Peyer's patch (tissue), 4 donors: ENCODE results near the gene SH2D5. TPM values are rescaled to one million over a fixed set of nuclear protein-coding genes. Genes with fewer than 3 reads are reported as not detected.
"Not testable (repeated sequence)": the region's sequence is repeated elsewhere in the genome, so short reads cannot be mapped to it uniquely, and the experiment has no call there.

ENCODE experiments used
- DNase-seq, 3 donors: peaks; one replicate each; pipeline ENCODE4 v3.0.0-alpha.2; 2017 to 2019
- H3K27ac ChIP-seq, 4 donors: fragments of 200-600 bp; sonication (generic); one replicate each; pipeline ENCODE4 v1.5.1; 2016 to 2019
- H3K27me3 ChIP-seq, 2 donors: fragments of 200-600 bp; sonication (generic); one replicate each; pipeline ENCODE4 v1.5.1; 2019
- H3K36me3 ChIP-seq, 3 donors: fragments of 200-600 bp; sonication (generic); one replicate each; pipeline ENCODE4 v1.5.1; 2016 to 2019
- H3K4me1 ChIP-seq, 4 donors: fragments of 200-600 bp; sonication (generic); one replicate each; pipeline ENCODE4 v1.5.1; 2016 to 2019
- H3K4me3 ChIP-seq, 4 donors: fragments of 200-600 bp; sonication (generic); 1 replicate in 3 of 4; 2 replicates in 1 of 4; pipeline ENCODE4 v1.5.1; 2016 to 2019; ENCODE audit warnings: mild to moderate bottlenecking in 1 of 4
- H3K9me3 ChIP-seq, 4 donors: fragments of 200-600 bp; sonication (generic); one replicate each; pipeline ENCODE4 v1.5.1; 2016 to 2019; ENCODE audit warnings: mild to moderate bottlenecking in 1 of 4
- POLR2A ChIP-seq, 2 donors: fragments of 450-650 bp; IDR thresholded peaks; one replicate each; pipeline ENCODE4 v1.5.1; 2017; ENCODE audit warnings: antibody characterized with exemption in 2 of 2, mild to moderate bottlenecking in 2 of 2, moderate library complexity in 2 of 2
- total RNA-seq, 4 donors: library from RNA; depleted of rRNA; stranded (reverse); fragments of >200 nt; gene quantifications; one replicate each; pipeline ENCODE4 v1.1.0, GENCODE V29; 2016
- TF ChIP-seq, protein P1 (sequence below), 6 experiments: fragments of 450-650 bp in 4 of 6; fragments of 200-600 bp in 2 of 6; sonication (generic) in 1 of 6; IDR thresholded peaks; one replicate each; pipeline ENCODE4 v1.5.1; 2017 to 2019; ENCODE audit warnings: antibody characterized with exemption in 6 of 6, mild to moderate bottlenecking in 3 of 6, moderate library complexity in 1 of 6

The SH2D5 gene
- total RNA-seq, 4 donors from 2014 or later, result not detected

DNA sequence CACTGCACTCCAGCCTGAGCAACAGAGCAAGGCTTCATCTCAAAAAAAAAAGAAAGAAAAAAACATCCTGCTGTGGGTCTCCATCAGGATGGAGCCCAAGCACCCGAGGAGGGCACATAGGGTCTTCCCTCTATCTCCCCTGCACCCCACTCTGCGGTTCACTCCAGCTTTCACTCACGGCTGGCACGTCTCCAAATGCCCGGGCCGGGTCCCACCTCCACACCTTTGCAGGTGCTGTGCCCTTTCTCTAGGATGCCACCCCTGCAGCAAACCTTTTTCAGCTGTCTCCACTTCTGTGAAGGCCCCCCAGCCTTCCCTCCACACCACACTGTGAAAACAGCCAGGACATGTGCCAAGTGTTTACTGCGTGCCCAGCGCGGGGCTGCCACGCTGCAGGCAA is 48.9 kb downstream of the SH2D5 start:
- peak in 1 of 3 donors; percentile 30 for DNase-seq
- no peak for TF ChIP-seq POLR2A (IDR thresholded peaks at IDR 0.05)
- TF ChIP-seq, protein P1, sequence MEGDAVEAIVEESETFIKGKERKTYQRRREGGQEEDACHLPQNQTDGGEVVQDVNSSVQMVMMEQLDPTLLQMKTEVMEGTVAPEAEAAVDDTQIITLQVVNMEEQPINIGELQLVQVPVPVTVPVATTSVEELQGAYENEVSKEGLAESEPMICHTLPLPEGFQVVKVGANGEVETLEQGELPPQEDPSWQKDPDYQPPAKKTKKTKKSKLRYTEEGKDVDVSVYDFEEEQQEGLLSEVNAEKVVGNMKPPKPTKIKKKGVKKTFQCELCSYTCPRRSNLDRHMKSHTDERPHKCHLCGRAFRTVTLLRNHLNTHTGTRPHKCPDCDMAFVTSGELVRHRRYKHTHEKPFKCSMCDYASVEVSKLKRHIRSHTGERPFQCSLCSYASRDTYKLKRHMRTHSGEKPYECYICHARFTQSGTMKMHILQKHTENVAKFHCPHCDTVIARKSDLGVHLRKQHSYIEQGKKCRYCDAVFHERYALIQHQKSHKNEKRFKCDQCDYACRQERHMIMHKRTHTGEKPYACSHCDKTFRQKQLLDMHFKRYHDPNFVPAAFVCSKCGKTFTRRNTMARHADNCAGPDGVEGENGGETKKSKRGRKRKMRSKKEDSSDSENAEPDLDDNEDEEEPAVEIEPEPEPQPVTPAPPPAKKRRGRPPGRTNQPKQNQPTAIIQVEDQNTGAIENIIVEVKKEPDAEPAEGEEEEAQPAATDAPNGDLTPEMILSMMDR (IDR thresholded peaks at IDR 0.05), result no peak
- Histone ChIP-seq H3K27ac (no peak overlapping the region), H3K9me3 (no peaks in the 10 kb centered on the region), H3K4me3 (no peak overlapping the region), H3K36me3 (no peaks in the 10 kb centered on the region), H3K4me1 (peaks cover 0 to 5% (median 2%) of the 10 kb centered on the region in 4 donors), H3K27me3 (no peaks in the 10 kb centered on the region)

DNA sequence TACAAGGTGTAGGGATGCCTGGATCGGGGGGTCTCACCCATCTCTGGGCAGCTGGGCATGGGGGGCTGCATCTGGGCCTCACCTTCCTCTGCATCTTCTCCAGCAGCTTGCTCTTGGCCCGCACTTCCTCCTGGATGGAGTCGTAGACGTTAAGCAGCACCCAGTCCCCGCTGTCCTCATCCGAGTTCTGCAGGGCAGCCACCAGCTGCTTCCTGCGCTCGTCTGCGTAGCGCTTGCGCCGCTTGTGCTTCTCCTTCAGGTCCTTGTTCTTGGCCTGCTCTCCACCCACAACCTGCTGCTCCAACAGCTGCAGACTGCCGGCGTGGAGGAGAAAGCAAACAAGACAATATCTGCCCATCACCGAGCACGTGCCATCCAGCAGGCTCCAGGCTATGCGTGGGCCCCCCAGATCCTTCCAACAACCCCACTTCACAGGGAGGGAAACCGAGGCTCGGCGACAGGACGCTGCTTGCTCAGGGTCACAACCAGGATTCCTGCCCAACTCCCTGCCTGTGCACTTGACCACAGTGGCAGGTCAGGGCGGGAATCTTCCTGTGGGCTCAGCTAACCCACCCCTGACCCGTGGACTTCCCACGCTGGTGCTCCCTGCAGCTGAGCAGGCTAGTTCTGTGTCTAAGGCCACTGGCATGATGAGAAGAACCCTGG is 49.8 kb downstream of the SH2D5 start:
- peak in 1 of 3 donors; percentile 42 for DNase-seq
- Histone ChIP-seq H3K27ac (no peak overlapping the region), H3K27me3 (no peaks in the 10 kb centered on the region)

DNA sequence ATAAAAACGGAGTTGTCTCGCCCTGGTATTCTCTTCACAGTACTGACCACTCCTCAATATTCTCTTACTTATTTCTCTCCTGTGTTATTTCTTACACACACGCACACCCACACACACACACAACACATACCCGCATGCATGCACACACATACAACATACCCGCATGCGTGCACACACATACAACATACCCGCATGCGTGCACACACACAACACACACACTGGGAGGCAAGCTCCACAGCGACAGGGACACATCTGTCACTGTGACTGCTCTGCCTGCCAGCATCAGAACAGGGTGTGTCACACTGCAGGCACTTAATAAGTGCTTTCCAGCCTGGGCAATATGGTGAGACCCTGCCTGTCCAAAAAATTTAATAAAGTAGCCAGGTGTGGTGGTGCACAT is 50.5 kb downstream of the SH2D5 start:
- Histone ChIP-seq H3K27ac (no peak overlapping the region), H3K4me1 (peaks cover 0 to 5% (median 2%) of the 10 kb centered on the region in 4 donors), H3K4me3 (no peak overlapping the region), H3K9me3 (no peaks in the 10 kb centered on the region), H3K27me3 (no peaks in the 10 kb centered on the region), H3K36me3 (no peaks in the 10 kb centered on the region)
- DNase-seq, result peak in 1 of 3 donors; percentile 18
- TF ChIP-seq POLR2A (IDR thresholded peaks at IDR 0.05), result no peak
- TF ChIP-seq, protein P1 (IDR thresholded peaks at IDR 0.05), result no peak

More for the DNA sequence above, 49.8 kb downstream of the SH2D5 start:
- TF ChIP-seq POLR2A (IDR thresholded peaks at IDR 0.05), result no peak
- TF ChIP-seq, protein P1 (IDR thresholded peaks at IDR 0.05), result no peak
- no peak overlapping the region for H3K4me3 ChIP-seq
- no peaks in the 10 kb centered on the region for H3K36me3 ChIP-seq
- H3K4me1 ChIP-seq, result peaks cover 0 to 5% (median 2%) of the 10 kb centered on the region in 4 donors
- no peaks in the 10 kb centered on the region for H3K9me3 ChIP-seq

DNA sequence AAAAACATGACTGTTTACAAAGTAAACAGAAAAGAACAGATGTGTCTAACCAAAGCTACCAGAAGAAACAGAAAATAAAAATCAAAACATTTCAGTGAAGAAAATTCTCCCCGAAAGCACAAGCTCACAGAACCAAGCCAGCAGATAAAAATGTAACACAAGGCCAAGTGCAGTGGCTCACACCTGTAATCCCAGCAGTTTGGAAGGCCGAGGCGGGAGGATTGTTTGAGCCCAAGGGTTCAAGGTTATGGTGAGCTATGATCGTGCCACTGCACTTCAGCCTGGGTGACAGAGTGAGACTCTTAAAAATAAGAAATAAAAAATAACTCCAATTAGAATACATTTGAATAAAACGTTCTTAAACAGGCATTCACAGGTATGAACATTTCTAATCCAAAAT is 52.2 kb downstream of the SH2D5 start:
- no peaks in the 10 kb centered on the region for H3K9me3 ChIP-seq
- H3K27me3 ChIP-seq, result no peaks in the 10 kb centered on the region
- DNase-seq, result peak in 1 of 3 donors; percentile 2
- H3K36me3 ChIP-seq, result no peaks in the 10 kb centered on the region
- H3K4me3 ChIP-seq, result no peak overlapping the region
- TF ChIP-seq, protein P1 (IDR thresholded peaks at IDR 0.05), result no peak
- no peak for TF ChIP-seq POLR2A (IDR thresholded peaks at IDR 0.05)
- peaks cover 0 to 5% (median 2%) of the 10 kb centered on the region in 4 donors for H3K4me1 ChIP-seq
- H3K27ac ChIP-seq, result no peak overlapping the region

DNA sequence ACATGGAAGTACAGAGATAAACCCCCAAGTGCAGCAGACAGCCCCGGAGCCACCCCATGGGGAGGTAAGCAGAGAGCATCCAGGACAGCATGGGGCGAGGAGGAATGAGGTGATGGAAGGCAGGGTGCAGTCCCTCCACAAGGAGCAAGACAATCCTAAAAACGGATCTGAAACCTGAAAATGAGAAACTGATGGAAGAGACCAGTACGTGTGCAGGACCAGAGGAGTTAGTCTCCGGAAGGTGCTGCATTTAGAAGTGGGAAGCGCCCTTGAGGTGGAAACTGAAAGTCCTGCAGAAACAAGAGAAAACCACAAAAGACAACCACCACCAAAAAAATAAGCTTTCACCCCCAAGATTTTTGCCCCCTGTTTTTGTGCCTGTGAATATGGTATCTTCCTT is 53.9 kb downstream of the SH2D5 start:
- no peak overlapping the region for H3K27ac ChIP-seq
- no peak overlapping the region for H3K4me3 ChIP-seq
- DNase-seq, result peak in 2 of 3 donors; percentile 4 to 50
- no peaks in the 10 kb centered on the region for H3K9me3 ChIP-seq
- H3K4me1 ChIP-seq, result peaks cover 0 to 5% (median 2%) of the 10 kb centered on the region in 4 donors
- H3K27me3 ChIP-seq, result no peaks in the 10 kb centered on the region
- no peak for TF ChIP-seq POLR2A (IDR thresholded peaks at IDR 0.05)
- TF ChIP-seq, protein P1 (IDR thresholded peaks at IDR 0.05), result no peak
- no peaks in the 10 kb centered on the region for H3K36me3 ChIP-seq

DNA sequence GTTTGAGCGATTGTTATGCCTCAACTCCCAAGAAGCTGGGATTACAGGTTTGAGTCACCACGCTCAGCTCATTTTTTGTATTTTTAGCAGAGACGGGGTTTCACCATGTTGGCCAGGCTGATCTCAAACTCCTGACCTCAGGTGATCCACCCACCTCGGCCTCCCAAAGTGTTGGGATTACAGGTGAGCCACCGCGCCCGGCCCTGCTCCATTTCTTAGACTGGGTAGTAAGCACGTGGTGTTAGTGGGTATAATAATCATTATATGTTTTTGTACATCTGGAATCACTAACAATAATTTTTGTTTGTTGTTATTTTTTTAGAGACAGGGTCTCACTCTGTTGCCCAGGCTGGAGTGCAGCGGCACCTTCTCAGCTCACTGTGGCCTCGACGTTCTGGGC is 58.9 kb downstream of the SH2D5 start:
- H3K27ac ChIP-seq, H3K36me3 ChIP-seq, H3K27me3 ChIP-seq, H3K9me3 ChIP-seq, H3K4me3 ChIP-seq, H3K4me1 ChIP-seq, DNase-seq: not testable (repeated sequence)
